GM12878 (cell line): ENCODE results near the gene OR10G3. TPM values are rescaled to one million over a fixed set of nuclear protein-coding genes. Genes with fewer than 3 reads are reported as not detected.

Experiments used
- ATAC-seq: fragments of 200-7000 bp; cut with Tn5 transposase; 3 replicates; pipeline ENCODE4 v1.9.1; 2020; ENCODE audit warnings: mild to moderate bottlenecking, moderate library complexity
- BruUV-seq: library from RNA; stranded (reverse); fragments of 400-500 nt; replicated peaks from 2 replicates; lab custom pipeline; 2021; lab: Mats Ljungman, UMichigan
- CTCF ChIA-PET: fragments of 300-600 bp; sonication (Branson Sonifier 250); formaldehyde crosslinking; extraction: SDS; loops from one replicate; lab custom pipeline; 2021; ENCODE audit warnings: inconsistent platforms; lab: Yijun Ruan, JAX
- POLR2A ChIA-PET: fragments of 350-600 bp; formaldehyde crosslinking; extraction: SDS; loops from one replicate; lab custom pipeline; 2021; ENCODE audit warnings: inconsistent platforms; lab: Charles Lee
- RAD21 ChIA-PET: fragments of 300-600 bp; sonication (Branson Sonifier 250); formaldehyde crosslinking; loops from one replicate; lab custom pipeline; 2023; ENCODE audit warnings: antibody characterized with exemption; ENCODE audit not compliant: unreplicated experiment; lab: Charles Lee
- SMC1A ChIA-PET: fragments of 300-600 bp; sonication (Branson Sonifier 250); formaldehyde crosslinking; loops from one replicate; lab custom pipeline; 2023; ENCODE audit not compliant: unreplicated experiment, uncharacterized antibody; lab: Charles Lee
- DNase-seq: peaks from one replicate; pipeline ENCODE4 v3.0.0-alpha.2; 2011; ENCODE audit warnings: low read depth, low spot score
- FAIRE-seq: peaks from 3 replicates; lab custom pipeline; 2011; peaks lifted over from hg19 to GRCh38; lab: Jason Lieb, UNC
- H2AFZ ChIP-seq: 2 replicates; pipeline ENCODE4 v1.6.0; 2011; ENCODE audit warnings: low read depth, low read length, control low read depth; ENCODE audit not compliant: control insufficient read depth
- H3K27ac ChIP-seq: 2 replicates; pipeline ENCODE4 v1.5.1; 2011; ENCODE audit warnings: control low read depth; ENCODE audit not compliant: control insufficient read depth, insufficient read depth
- H3K27me3 ChIP-seq, 2 experiments: replicated peaks in 1 of 2; 2 replicates each; pipeline versions ENCODE4 v1.6.0 to v1.6.1; 2011; ENCODE audit warnings: low read length in 1 of 2; ENCODE audit not compliant: control insufficient read depth in 2 of 2, insufficient read depth in 2 of 2
- H3K36me3 ChIP-seq, 2 experiments: 2 replicates each; pipeline ENCODE4 v1.5.1; 2011; ENCODE audit warnings: low read length in 1 of 2; ENCODE audit not compliant: control insufficient read depth in 2 of 2, insufficient read depth in 2 of 2
- H3K4me1 ChIP-seq: 2 replicates; pipeline ENCODE4 v1.6.1; 2011; ENCODE audit warnings: mild to moderate bottlenecking, low read length, moderate library complexity, mixed read lengths; ENCODE audit not compliant: control insufficient read depth, insufficient read depth
- H3K4me2 ChIP-seq: 2 replicates; pipeline ENCODE4 v1.6.0; 2011; ENCODE audit warnings: control low read depth; ENCODE audit not compliant: control insufficient read depth, insufficient read depth
- H3K4me3 ChIP-seq: fragments of 200-600 bp; sonication (generic); 2 replicates; pipeline ENCODE4 v1.5.1; 2016
- H3K79me2 ChIP-seq: 2 replicates; pipeline ENCODE4 v1.6.0; 2011; ENCODE audit warnings: low read length; ENCODE audit not compliant: control insufficient read depth, insufficient read depth
- H3K9ac ChIP-seq: 2 replicates; pipeline ENCODE4 v1.8.0; 2011; ENCODE audit warnings: low read length, control low read depth, mixed read lengths; ENCODE audit not compliant: control insufficient read depth, insufficient read depth
- H3K9me3 ChIP-seq: replicated peaks from 3 replicates; pipeline ENCODE4 v1.5.1; 2011; ENCODE audit warnings: mild to moderate bottlenecking, low read length; ENCODE audit not compliant: control insufficient read depth, insufficient read depth
- H4K20me1 ChIP-seq: 2 replicates; pipeline ENCODE4 v1.6.0; 2011; ENCODE audit not compliant: control insufficient read depth, insufficient read depth
- ATF7 ChIP-seq: fragments of 450-650 bp; IDR thresholded peaks from 2 replicates; pipeline ENCODE4 v1.6.1; 2016; ENCODE audit warnings: low read depth, mild to moderate bottlenecking
- FOXK2 ChIP-seq: fragments of 450-650 bp; IDR thresholded peaks from 2 replicates; pipeline ENCODE4 v1.6.1; 2017; ENCODE audit warnings: mild to moderate bottlenecking, moderate library complexity
- HDAC2 ChIP-seq: fragments of 200-600 bp; sonication (generic); IDR thresholded peaks from 2 replicates; pipeline ENCODE4 v1.6.1; 2017
- HDGF ChIP-seq: fragments of 450-650 bp; IDR thresholded peaks from 2 replicates; pipeline ENCODE4 v1.6.1; 2016; ENCODE audit warnings: antibody characterized with exemption
- IKZF1 ChIP-seq: fragments of 450-650 bp; conservative IDR thresholded peaks from 2 replicates; pipeline ENCODE4 v1.6.1; 2017; ENCODE audit warnings: antibody characterized with exemption, mild to moderate bottlenecking
- IKZF2 ChIP-seq, 2 experiments: fragments of 450-650 bp; IDR thresholded peaks; 2 replicates each; pipeline ENCODE4 v1.6.1; 2017; ENCODE audit warnings: mild to moderate bottlenecking in 2 of 2, moderate library complexity in 2 of 2
- MEF2B ChIP-seq: fragments of 450-650 bp; IDR thresholded peaks from 2 replicates; pipeline ENCODE4 v1.6.1; 2018; ENCODE audit warnings: mild to moderate bottlenecking, moderate library complexity; ENCODE audit not compliant: partially characterized antibody, poor library complexity, severe bottlenecking
- NBN ChIP-seq: fragments of 450-650 bp; IDR thresholded peaks from 2 replicates; pipeline ENCODE4 v1.6.1; 2016
- REST ChIP-seq: IDR thresholded peaks from 2 replicates; pipeline ENCODE4 v1.6.1; 2012; ENCODE audit warnings: mild to moderate bottlenecking, low read depth, low read length
- WGBS: methylation state at CpG from one replicate; pipeline ENCODE4 v1.1.6; 2016; ENCODE audit warnings: low lambda C conversion rate; ENCODE audit not compliant: insufficient replicate concordance, insufficient coverage; ENCODE audit errors: missing lambda C conversion rate; 5-methylcytosine and 5-hydroxymethylcytosine counted together
- in situ Hi-C: fragments of 300-500 bp; cut with MboI; formaldehyde crosslinking; loops from 9 replicates; pipeline ENCODE4 v1.14.3; 2018; ENCODE audit warnings: mixed read lengths
- intact Hi-C: fragments of 100-400 bp; cut with micrococcal nuclease; formaldehyde crosslinking; loops from one replicate; pipeline ENCODE4 v1.14.2; 2022; ENCODE audit not compliant: unreplicated experiment
- polyA plus RNA-seq, 11 experiments: library from polyadenylated mRNA; depleted of rRNA in 4 of 11; unstranded in 6 of 11; stranded (reverse) in 5 of 11; fragments of >200 nt; fragmentation: Nextera tagmentation in 4 of 11; fragmentation: Illumina TruSeq in 1 of 11; extraction: Ambion mirVana in 4 of 11; extraction: Trizol in 1 of 11; gene quantifications; 1 replicate in 1 of 11; 2 replicates in 10 of 11; pipeline versions ENCODE4 v1.2.1 to v1.2.3, GENCODE V29; 2011 to 2016; ENCODE audit warnings: inconsistent platforms in 2 of 11, missing spikeins in 2 of 11, low read depth in 1 of 11
- total RNA-seq, 4 experiments: library from RNA; depleted of rRNA in 3 of 4; stranded (reverse); fragments of >200 nt in 3 of 4; fragmentation: Illumina TruSeq in 1 of 4; extraction: Trizol in 1 of 4; gene quantifications; 2 replicates each; pipeline versions ENCODE4 v1.2.1 to v1.2.3, GENCODE V29; 2013 to 2021
- TF ChIP-seq, protein P1 (sequence below): fragments of 450-650 bp; IDR thresholded peaks from 2 replicates; pipeline ENCODE4 v1.6.1; 2014; ENCODE audit warnings: mild to moderate bottlenecking
- TF ChIP-seq, protein P2 (sequence below): fragments of 450-650 bp; IDR thresholded peaks from 2 replicates; pipeline ENCODE4 v1.6.1; 2017; ENCODE audit warnings: antibody characterized with exemption, mild to moderate bottlenecking, moderate library complexity
- TF ChIP-seq, protein P3 (sequence below): IDR thresholded peaks from 2 replicates; pipeline ENCODE4 v1.6.1; 2011; ENCODE audit warnings: borderline replicate concordance, low read depth, mild to moderate bottlenecking, moderate library complexity, low read length; ENCODE audit not compliant: insufficient read depth, poor library complexity, severe bottlenecking

OR10G3 gene
- total and polyA plus RNA-seq, 10 of the 15 experiments (the other 5 are each of a cell fraction or from before 2014, with no cell fraction given), result not detected

- peak; percentile 86 for ATAC-seq
- no peak for FAIRE-seq
- no TSS peak for BruUV-seq
- Histone ChIP-seq H3K27ac (peak within 1 kb of the TSS; percentile 31; the same call in 1 of the 2 replicates), H3K4me3 (peak within 1 kb of the TSS; percentile 73), H3K36me3 (no peaks in the 10 kb centered on the region), H4K20me1 (no peaks in the 10 kb centered on the region), H3K9ac (peak within 1 kb of the TSS; percentile 56), H3K27me3 (no peaks in the 10 kb centered on the region), H2AFZ (peak within 1 kb of the TSS; percentile 84), H3K79me2 (no peaks in the 10 kb centered on the region), H3K9me3 (no peaks in the 10 kb centered on the region), H3K4me2 (peak within 1 kb of the TSS; percentile 79), H3K4me1 (peaks cover 12% of the 10 kb centered on the region)
- ChIA-PET SMC1A (interaction anchor here (0.8 to 4.9 kb wide), 9 partner anchors 9 to 77 kb away, joined by 3 to 48 read pairs (median 6); partner anchors contain the start of gene METTL3), POLR2A (interaction anchor here (1.0 to 4.0 kb wide), 9 partner anchors 12 to 143 kb away, joined by 3 to 35 read pairs (median 5); partner anchors contain the start of genes METTL3, RAB2B and TOX4), CTCF (interaction anchor here (0.6 to 2.9 kb wide), 13 partner anchors 9 to 423 kb away, joined by 3 to 29 read pairs (median 4); partner anchors contain the start of gene METTL3), RAD21 (interaction anchor here (0.6 to 4.1 kb wide), 15 partner anchors 10 to 217 kb away, joined by 3 to 52 read pairs (median 5); partner anchors contain the start of gene METTL3)
- in situ Hi-C loops, result no loop called here
- 1% methylated on average over 24 of the region's 43 CpGs for WGBS
- intact Hi-C loops, result no loop called here
- peak; percentile 21 for DNase-seq
- TF ChIP-seq, protein P1, sequence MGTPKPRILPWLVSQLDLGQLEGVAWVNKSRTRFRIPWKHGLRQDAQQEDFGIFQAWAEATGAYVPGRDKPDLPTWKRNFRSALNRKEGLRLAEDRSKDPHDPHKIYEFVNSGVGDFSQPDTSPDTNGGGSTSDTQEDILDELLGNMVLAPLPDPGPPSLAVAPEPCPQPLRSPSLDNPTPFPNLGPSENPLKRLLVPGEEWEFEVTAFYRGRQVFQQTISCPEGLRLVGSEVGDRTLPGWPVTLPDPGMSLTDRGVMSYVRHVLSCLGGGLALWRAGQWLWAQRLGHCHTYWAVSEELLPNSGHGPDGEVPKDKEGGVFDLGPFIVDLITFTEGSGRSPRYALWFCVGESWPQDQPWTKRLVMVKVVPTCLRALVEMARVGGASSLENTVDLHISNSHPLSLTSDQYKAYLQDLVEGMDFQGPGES, result no peak
- peak; percentile 53; the same call in 1 of the 2 replicates for TF ChIP-seq IKZF1
- TF ChIP-seq, protein P2, sequence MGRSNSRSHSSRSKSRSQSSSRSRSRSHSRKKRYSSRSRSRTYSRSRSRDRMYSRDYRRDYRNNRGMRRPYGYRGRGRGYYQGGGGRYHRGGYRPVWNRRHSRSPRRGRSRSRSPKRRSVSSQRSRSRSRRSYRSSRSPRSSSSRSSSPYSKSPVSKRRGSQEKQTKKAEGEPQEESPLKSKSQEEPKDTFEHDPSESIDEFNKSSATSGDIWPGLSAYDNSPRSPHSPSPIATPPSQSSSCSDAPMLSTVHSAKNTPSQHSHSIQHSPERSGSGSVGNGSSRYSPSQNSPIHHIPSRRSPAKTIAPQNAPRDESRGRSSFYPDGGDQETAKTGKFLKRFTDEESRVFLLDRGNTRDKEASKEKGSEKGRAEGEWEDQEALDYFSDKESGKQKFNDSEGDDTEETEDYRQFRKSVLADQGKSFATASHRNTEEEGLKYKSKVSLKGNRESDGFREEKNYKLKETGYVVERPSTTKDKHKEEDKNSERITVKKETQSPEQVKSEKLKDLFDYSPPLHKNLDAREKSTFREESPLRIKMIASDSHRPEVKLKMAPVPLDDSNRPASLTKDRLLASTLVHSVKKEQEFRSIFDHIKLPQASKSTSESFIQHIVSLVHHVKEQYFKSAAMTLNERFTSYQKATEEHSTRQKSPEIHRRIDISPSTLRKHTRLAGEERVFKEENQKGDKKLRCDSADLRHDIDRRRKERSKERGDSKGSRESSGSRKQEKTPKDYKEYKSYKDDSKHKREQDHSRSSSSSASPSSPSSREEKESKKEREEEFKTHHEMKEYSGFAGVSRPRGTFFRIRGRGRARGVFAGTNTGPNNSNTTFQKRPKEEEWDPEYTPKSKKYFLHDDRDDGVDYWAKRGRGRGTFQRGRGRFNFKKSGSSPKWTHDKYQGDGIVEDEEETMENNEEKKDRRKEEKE, result no peak
- peak; percentile 81 for TF ChIP-seq FOXK2
- TF ChIP-seq, protein P3, sequence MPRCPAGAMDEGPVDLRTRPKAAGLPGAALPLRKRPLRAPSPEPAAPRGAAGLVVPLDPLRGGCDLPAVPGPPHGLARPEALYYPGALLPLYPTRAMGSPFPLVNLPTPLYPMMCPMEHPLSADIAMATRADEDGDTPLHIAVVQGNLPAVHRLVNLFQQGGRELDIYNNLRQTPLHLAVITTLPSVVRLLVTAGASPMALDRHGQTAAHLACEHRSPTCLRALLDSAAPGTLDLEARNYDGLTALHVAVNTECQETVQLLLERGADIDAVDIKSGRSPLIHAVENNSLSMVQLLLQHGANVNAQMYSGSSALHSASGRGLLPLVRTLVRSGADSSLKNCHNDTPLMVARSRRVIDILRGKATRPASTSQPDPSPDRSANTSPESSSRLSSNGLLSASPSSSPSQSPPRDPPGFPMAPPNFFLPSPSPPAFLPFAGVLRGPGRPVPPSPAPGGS, result no peak
- TF ChIP-seq ATF7, result peak; percentile 46; the same call in 1 of the 2 replicates
- peak; percentile 33 to 59; a peak in 3 of 4 replicates for TF ChIP-seq IKZF2 (IDR thresholded peaks at IDR 0.05)
- 0 out of 2 replicates have a peak, but pooled peaks have one; percentile 59 for TF ChIP-seq HDGF
- no peak for TF ChIP-seq REST
- peak; percentile 19 for TF ChIP-seq MEF2B
- no peak for TF ChIP-seq HDAC2
- peak; percentile 56; the same call in 1 of the 2 replicates for TF ChIP-seq NBN
These were observed 53.8 kb downstream of the OR10G3 start, which contains the start of gene SALL2 for GRCh38 chr14:21525962-21526671. Gene SALL2 (minus strand): TSS chr14:21526346. CDS start chr14:21526127, 219 bp downstream.
